ENCODE results near the gene ADAMTS17.

The ADAMTS17 gene

DNA sequence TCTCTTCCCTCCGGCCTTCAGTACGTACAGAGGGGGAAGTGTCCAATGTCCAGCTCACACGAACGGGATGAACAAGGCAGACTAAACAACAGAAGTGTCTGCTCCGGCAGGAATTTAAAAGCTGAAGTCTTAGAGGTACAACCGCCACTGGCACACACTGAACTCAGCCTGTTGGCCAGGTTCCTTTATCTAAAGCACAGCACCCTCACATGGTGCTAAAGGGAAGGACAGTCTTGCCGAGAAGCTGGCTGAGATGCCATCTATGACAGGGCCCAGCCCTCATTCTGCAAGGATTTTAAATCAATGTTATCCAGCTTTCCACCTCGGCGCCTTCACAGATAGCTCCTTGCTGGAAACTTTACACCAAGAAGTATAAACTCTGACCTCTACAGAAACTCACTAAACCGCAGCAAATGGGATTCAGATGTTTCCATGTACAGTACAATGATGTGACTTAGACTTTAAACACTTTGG is 2.8 kb downstream of the ADAMTS17 start:
- DNase-seq = no peak

DNA sequence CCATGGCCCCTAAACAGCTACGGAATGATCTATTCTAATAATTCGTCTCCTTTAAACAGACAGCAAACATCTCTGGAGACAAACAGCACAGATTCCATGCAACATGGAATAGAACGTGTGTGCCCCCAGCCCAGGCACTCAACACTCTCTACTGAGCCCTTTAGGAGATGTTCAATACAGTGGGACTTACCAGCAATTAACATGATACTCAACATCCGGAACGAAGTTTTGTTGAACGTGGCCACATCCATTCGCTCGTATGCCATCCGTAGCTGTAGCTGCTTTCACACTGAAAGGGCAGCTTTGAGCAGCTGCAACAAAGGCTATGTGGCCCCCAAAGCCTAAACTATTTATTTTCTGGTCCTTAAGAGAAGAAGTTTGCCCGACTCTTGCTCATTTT is 3.5 kb downstream of the ADAMTS17 start:
- no peak for DNase-seq

GRCh38 chr15:100337096-100338044 is 4.4 kb downstream of the ADAMTS17 start:
- no peak for DNase-seq

GRCh38 chr15:100336061-100336460 is 5.7 kb downstream of the ADAMTS17 start:
- DNase-seq = no peak

GRCh38 chr15:100335335-100335999 is 6.3 kb downstream of the ADAMTS17 start:
- no peak for DNase-seq

DNA sequence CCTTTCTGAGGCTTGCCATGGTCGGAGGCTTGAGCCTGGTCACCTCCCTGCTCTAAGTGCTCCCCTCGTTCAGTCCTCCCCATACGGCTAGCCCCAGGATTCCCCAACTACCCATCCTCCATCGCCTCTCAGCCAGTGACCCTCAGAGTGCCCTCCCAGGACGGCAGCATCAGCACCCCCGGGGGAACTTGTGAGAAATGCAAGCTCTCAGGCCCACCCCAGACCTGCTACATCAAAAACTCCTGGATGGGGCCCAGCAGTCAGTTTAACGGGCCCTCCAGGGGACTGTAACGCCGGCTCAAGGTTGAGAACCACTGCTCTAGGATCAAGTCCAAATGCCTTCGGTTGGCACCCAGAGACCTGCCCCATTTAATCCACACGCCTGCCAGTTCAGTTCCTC is 6.9 kb downstream of the ADAMTS17 start:
- DNase-seq = no peak

GRCh38 chr15:100334456-100334855 is 7.3 kb downstream of the ADAMTS17 start:
- no peak for DNase-seq

GRCh38 chr15:100334015-100334414 is 7.8 kb downstream of the ADAMTS17 start:
- no peak for DNase-seq

GRCh38 chr15:100333236-100333635 is 8.5 kb downstream of the ADAMTS17 start:
- no peak for DNase-seq

GRCh38 chr15:100332721-100333120 is 9.1 kb downstream of the ADAMTS17 start:
- DNase-seq = no peak

DNA sequence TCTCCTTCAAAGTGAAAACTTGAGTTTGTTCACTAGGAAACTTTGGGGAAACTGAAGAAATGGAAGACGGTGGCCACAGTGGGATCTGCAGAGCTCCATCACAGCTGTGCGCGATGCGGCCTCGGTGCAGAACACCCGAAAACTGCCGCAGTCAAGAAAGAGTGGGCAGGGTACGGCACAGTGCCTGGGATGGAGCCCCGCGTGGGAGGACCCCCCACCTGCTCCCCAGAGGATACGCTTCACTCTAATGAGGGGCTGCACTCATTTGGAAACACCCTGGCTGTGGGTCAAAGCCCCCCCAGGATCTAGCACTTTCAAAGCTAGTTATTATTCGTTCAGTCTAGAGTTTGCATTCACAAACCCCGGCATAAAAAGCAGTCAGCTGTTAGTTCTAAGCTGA is 9.5 kb downstream of the ADAMTS17 start:
- DNase-seq = no peak

DNA sequence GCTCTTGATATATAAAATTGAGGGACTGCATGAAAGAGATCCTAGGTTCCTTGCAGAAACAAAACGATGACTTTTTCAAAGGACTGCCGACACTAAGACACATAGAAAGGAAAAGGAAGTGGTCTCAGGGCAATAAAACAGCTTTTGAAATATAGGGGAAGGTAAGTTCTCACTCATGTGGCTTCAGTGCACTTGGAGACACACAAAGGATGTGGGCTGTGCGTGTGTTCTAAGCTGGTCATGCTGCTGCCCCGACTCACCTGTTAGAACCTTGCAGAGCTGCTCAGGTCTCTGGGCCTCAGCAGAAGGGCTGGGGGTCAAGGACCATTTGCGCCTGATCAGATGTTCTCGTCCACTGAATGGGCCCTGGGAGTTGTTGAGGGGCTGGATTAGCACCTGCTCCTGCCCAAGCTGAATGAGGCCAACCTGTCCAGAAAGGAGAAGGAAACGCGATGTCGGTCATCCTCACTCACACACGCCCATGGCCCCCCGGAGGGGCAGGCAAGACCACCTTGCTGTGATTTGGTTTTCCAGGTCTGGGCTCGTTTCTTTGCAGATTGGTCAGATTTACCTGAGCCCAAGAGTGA is 11.1 kb downstream of the ADAMTS17 start:
- no peak for DNase-seq

- no peak for DNase-seq
Observed at GRCh38 chr15:100330221-100330620, 11.6 kb downstream of the ADAMTS17 start.

DNA sequence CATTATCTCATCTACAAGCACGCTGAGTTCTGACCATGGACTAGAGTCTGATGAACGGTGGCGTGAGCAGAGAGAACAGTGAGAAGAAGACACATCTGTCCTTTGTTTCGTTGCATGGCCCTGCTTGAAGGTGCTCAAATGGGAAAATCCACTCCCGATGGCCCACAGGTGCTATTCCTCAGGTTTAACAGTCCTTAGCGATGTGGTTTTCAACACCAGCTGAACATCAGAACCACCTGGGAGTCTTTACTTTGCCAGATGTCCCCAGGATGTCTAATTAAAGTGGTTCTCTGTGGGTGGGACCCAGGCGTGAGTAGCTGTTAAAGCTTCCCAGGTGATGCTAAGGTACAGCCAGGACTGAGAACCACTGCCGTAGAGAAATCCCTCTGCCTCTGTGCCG is 13.0 kb downstream of the ADAMTS17 start:
- DNase-seq = no peak

DNA sequence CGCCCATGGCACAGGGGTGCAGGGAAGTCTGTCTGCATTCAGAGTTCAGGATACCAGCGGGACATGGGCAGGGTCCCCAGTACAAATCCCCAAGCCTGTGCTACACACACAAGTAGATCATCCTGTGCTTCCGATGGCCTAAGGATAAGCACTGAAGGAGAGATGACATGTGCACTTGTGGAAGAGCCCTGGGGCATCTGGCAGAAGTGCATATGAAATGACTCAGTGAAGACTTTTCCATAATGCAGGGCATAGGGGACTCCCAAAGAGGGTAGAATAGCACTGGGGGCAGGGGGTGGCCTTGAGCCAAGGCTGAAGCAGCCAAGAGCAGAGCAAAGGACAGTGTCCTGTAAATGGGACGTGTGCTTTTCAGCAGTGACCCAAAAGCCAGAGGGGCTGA is 22.9 kb downstream of the ADAMTS17 start:
- no peak for DNase-seq

DNA sequence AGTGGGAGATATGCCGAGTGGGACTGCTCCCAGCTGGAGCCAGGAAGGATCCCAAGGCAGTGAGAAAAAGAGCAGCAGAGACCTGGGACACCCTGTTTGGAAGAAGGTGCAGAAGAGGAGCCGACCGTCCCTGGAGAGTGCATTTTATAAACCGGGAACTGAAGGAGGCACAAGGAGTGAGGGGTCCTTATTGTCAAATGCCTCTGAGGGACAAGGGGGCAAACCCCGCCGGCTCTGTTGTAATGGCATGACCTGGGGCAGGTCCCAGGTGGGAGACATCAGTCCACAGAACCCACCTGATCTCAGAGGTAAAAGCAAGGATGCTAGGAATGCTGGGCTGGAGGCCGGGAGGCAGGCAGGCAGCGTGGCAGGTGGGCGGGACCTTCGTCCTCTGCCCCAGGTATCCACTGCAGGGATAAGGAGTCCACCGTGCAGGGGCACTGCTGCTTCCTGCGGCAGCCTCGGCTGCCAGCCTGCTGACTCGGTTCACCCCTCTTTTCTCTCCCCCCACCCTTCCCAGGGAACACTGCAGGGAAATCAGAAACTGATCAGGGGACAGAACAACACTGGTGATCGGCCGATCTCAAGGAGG is 26.9 kb downstream of the ADAMTS17 start:
- DNase-seq = no peak

GRCh38 chr15:100311833-100312476 is 29.8 kb downstream of the ADAMTS17 start:
- DNase-seq = no peak

DNA sequence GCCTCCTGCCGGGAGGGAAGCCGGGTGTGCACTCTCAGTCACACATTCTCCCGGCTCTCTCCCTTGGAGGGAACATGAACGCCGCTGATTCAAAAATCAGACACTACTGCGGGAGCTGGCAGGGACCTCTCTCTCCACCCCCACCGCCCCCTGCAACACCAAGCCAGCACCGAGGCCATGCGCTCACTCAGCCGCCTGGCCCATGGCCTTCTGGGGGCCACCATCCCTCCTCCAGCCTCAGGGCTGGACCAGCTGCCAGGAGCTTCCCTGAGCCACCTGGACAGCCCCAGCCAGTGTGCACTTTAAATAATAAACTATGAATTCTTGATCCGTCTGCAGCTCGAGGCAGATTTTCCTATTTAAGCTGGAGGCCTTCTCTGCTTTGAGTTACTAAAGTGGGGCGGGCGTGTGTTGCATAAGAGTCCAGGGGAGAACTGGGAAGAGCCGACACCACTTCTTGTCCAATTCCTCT is 30.6 kb downstream of the ADAMTS17 start:
- DNase-seq = no peak

DNA sequence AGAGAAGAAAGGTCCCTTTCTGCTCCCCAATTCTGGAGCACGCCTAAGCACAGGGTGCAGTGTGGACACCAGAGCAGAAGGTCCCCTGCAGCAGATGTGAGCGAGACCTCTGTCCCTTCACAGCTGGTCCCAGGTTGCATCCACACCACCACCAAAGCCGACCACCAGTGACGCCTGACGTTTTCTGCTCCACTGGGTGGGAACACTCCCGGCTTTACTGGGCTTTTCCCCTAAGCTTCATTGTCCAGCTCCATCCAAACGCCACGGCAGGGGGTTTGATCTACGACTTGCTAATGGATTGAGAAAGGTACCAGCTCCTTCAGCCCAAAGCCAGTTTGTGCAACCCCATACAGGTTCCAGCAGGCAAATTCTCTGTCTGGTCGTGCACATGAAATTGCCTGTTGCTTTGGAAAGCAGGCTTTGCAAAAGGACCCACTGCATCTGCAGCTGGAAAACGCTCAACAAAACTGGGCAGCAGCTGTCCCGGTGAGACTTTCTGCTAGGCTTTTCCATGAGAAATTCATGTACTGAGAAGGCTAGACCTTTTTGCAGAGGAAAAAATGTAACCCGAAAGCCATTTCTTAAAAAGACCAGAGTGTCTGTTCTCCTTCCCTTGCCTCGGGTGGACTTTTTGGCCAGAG is 31.1 kb downstream of the ADAMTS17 start:
- no peak for DNase-seq

DNA sequence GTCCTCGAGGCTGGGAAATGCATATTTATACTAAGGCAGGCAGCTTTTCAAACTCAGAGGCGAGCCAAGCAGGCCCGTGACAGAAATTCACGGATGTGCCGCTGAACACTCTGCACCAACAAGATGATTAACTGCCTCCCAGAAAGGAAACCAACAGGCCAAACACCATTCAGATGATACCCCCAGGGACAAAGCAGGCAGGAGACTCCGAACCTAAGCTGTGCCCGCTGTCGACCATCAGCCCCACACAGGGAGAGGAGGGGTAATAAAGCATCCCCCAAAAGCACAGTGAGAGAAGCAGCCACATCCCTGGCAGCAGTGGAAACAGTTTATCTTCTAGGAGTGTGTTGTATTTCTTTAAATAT is 31.8 kb downstream of the ADAMTS17 start:
- no peak for DNase-seq

DNA sequence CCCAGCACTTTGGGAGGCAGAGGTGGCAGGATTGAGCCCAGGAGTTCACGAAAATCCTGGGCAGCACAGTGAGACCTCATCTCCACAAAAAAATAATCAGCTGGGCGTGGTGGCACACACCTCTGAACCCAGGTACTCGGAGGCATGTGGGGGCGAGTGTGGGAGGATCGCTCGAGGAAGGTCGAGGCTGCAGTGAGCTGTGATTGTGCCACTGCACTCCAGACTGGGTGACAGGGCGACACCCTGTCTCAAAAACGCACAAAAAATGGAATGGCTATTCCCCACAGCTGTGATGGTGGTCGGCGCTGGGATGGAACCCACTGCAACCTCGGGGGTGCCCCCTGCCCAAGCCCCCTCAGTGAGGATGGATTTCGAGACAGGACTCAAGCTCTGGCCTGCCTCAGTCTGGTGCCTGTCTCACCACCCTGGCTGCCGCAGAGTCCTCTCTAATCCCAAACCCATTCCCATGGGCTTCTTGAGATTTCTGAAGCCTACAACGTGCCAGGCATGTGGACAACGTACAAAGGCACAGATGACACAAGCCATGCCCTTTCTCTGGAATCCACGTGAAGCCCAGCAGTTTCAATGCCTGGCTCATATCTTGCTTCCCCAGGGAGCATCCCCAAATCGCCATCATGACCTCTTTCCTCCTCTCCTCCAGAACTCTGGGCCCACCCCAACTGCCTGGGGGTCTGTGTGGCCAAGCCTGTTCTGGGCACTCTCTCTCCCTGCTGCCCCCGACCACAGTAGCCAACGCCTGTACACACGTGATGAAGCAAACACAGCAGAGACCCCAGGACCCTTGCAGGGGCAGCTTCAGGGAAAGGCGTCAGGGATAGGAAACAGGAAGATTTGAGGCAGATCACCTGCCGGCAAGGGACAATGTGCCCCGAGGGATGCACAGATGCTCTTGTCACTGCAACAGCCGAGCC is 32.4 kb downstream of the ADAMTS17 start:
- no peak for DNase-seq

Measured in cortex of kidney (tissue), 1 donor.